ENCODE measurements around the gene ZFHX2. TPM values are rescaled to one million over a fixed set of nuclear protein-coding genes. Genes with fewer than 3 reads are reported as not detected.

Gene ZFHX2
- total and polyA plus RNA-seq, 2 of the 13 experiments (the other 11 are each of a cell fraction or from before 2014, with no cell fraction given), result 0.17 to 0.44 TPM

DNA sequence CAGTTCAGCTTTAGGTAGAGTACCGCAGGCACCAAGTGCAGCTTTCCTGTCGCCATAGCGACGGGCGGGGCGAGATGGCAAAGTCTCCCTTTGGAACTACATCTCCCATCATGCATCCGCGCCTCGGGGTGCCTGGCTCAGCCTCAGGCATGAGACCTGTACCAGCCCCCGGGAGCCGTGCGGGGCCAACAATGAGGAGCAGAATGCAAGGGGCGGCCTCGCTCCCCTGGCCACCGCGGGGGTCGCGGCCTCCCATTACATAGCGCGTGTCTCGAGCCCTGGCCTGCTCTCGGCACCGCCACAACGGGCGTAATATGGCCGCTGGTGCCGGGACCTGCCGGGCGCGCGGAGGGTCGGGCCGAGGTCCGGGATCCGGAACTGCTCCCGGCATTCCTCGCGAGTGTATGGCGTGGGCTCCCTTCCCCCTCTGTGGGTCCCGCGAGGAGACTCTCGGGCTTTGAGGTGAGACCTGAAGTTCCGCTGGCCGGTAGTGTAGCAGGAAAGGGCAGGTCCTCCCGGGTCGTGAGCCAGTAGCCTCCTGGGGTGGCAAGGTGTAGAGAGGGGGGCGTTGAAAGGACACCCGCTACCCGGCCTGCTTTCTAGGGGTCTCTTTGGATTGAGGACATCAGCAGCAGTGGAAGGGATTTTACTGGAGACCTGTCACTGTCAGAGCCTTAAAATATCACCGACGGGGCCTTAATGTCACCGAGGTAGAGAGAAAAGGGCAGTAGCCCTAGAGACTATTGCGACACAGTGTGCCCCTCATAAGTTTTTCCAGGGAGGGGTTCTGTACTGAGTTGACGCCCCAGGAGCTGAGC is 4.5 kb upstream of the ZFHX2 start, which contains the start of gene THTPA (continued):
- TF ChIP-seq ZNF225 (CRISPR knock-in tag; IDR thresholded peaks at IDR 0.05) (peak; percentile 99), SAFB2 (CRISPR knock-in tag; IDR thresholded peaks at IDR 0.05; ENCODE audit: borderline replicate concordance, low read depth) (peak; percentile 99), TBX2 (CRISPR knock-in tag; IDR thresholded peaks at IDR 0.05; ENCODE audit: borderline replicate concordance) (peak; percentile 96), ZNF546 (CRISPR knock-in tag; conservative IDR thresholded peaks at IDR 0.05) (peak; percentile 95), ZNF20 (CRISPR knock-in tag; IDR thresholded peaks at IDR 0.05) (peak; percentile 51; the same call in 1 of the 2 replicates), ZNF557 (CRISPR knock-in tag; IDR thresholded peaks at IDR 0.05) (peak; percentile 93), ZKSCAN8 (CRISPR knock-in tag; IDR thresholded peaks at IDR 0.05; ENCODE audit: borderline replicate concordance) (peak; percentile 96), THAP11 (CRISPR knock-in tag; IDR thresholded peaks at IDR 0.05) (peak; percentile 98), HNF4A (CRISPR knock-in tag; IDR thresholded peaks at IDR 0.05) (peak; percentile 76), BORCS8-MEF2B (CRISPR knock-in tag; IDR thresholded peaks at IDR 0.05) (peak; percentile 99), ZNF7 (CRISPR knock-in tag; IDR thresholded peaks at IDR 0.05) (peak; percentile 59; the same call in 1 of the 2 replicates), SNAI1 (CRISPR knock-in tag; IDR thresholded peaks at IDR 0.05; ENCODE audit: borderline replicate concordance) (peak; percentile 98), NCOR1 (IDR thresholded peaks at IDR 0.05; ENCODE audit: borderline replicate concordance, low read length) (peak; percentile 73; the same call in 1 of the 2 replicates), GLI4 (CRISPR knock-in tag; IDR thresholded peaks at IDR 0.05; ENCODE audit: borderline replicate concordance) (peak; percentile 99), POLR2AphosphoS5 (IDR thresholded peaks at IDR 0.05; ENCODE audit: low read depth, low read length) (peak; percentile 96), MXI1 (IDR thresholded peaks at IDR 0.05; ENCODE audit: borderline replicate concordance, low read depth, low read length) (peak; percentile 95), ZBTB21 (CRISPR knock-in tag; IDR thresholded peaks at IDR 0.05) (peak; percentile 79), ZNF615 (CRISPR knock-in tag; IDR thresholded peaks at IDR 0.05; ENCODE audit: borderline replicate concordance) (no peak), ZFYVE20 (CRISPR knock-in tag; IDR thresholded peaks at IDR 0.05; ENCODE audit: borderline replicate concordance, low read depth) (peak; percentile 86; the same call in 1 of the 2 replicates), NFRKB (IDR thresholded peaks at IDR 0.05) (peak; percentile 73), ZNF235 (CRISPR knock-in tag; IDR thresholded peaks at IDR 0.05; ENCODE audit: borderline replicate concordance) (peak; percentile 29; the same call in 1 of the 2 replicates), SRSF1 (optimal IDR thresholded peaks at IDR 0.05; ENCODE audit: low read depth, low read length) (peak; percentile 97), ZNF121 (CRISPR knock-in tag; IDR thresholded peaks at IDR 0.05) (peak; percentile 93), ZNF337 (CRISPR knock-in tag; IDR thresholded peaks at IDR 0.05; ENCODE audit: borderline replicate concordance, low read depth) (peak; percentile 99; the same call in 1 of the 2 replicates), KLF15 (CRISPR knock-in tag; IDR thresholded peaks at IDR 0.05; ENCODE audit: borderline replicate concordance) (peak; percentile 94)
- TF ChIP-seq, protein P1, sequence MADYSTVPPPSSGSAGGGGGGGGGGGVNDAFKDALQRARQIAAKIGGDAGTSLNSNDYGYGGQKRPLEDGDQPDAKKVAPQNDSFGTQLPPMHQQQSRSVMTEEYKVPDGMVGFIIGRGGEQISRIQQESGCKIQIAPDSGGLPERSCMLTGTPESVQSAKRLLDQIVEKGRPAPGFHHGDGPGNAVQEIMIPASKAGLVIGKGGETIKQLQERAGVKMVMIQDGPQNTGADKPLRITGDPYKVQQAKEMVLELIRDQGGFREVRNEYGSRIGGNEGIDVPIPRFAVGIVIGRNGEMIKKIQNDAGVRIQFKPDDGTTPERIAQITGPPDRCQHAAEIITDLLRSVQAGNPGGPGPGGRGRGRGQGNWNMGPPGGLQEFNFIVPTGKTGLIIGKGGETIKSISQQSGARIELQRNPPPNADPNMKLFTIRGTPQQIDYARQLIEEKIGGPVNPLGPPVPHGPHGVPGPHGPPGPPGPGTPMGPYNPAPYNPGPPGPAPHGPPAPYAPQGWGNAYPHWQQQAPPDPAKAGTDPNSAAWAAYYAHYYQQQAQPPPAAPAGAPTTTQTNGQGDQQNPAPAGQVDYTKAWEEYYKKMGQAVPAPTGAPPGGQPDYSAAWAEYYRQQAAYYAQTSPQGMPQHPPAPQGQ (CRISPR knock-in tag; IDR thresholded peaks at IDR 0.05; ENCODE audit: borderline replicate concordance), result no peak; the same call in none of the 2 replicates
- TF ChIP-seq, protein P2, sequence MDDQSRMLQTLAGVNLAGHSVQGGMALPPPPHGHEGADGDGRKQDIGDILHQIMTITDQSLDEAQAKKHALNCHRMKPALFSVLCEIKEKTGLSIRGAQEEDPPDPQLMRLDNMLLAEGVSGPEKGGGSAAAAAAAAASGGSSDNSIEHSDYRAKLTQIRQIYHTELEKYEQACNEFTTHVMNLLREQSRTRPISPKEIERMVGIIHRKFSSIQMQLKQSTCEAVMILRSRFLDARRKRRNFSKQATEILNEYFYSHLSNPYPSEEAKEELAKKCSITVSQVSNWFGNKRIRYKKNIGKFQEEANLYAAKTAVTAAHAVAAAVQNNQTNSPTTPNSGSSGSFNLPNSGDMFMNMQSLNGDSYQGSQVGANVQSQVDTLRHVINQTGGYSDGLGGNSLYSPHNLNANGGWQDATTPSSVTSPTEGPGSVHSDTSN (CRISPR knock-in tag; IDR thresholded peaks at IDR 0.05; ENCODE audit: borderline replicate concordance), result peak; percentile 92; the same call in 1 of the 2 replicates
- TF ChIP-seq, protein P3, sequence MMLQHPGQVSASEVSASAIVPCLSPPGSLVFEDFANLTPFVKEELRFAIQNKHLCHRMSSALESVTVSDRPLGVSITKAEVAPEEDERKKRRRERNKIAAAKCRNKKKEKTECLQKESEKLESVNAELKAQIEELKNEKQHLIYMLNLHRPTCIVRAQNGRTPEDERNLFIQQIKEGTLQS (CRISPR knock-in tag; IDR thresholded peaks at IDR 0.05), result peak; percentile 81; the same call in 1 of the 2 replicates

Data from HepG2 (cell line).